Measurements from ENCODE around the gene MYO5B. TPM values are rescaled to one million over a fixed set of nuclear protein-coding genes. Genes with fewer than 3 reads are reported as not detected.

MYO5B gene
- total RNA-seq, 1 donor from 2014 or later, result 1.5 TPM

DNA sequence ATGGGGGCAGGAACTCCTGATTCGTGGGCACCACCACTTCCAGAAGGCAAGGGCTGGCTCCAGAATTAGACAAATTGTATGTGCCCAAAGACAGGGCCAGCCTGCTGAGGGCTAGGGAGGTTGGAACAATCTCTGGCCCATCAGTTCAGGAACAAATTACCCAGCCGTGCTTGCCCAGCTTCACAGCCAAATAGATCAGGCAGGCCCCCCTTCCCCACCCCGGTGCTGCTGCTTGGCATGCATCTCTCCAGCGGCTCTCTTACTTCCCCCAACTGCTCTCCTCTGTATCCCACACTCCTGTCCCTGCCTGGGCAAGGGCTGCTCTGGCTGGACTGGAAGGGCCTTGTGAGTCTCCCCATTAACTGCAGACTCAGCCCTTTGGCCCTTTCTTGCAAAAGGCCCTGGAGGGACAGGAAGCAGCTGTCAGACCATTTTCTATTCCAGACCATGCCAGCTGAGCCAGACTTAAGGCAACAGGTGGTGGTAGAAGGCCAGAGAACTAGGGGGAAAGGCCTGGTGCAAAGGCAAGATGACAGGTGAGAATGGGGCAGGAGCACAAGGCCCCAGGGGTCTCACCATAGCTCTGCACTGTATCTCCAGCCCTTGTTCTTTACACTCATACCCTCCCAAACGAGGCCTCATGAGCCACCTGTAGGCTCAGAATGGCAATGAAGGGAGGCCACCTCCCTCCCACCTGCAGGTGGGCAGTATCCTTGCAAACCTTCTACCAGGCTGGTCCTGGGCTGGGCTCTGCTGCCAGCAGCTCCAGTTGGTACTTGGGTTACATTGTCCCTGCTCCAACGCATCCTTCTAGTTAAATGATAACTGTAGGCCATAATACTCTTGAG lies 350.9 kb downstream of the MYO5B start:
- Mint-ChIP-seq H3K27me3 (ENCODE audit: unreplicated experiment) (peaks cover 15% of the 10 kb centered on the region), H3K36me3 (ENCODE audit: low read depth, unreplicated experiment) (no peaks in the 10 kb centered on the region), H3K4me1 (ENCODE audit: unreplicated experiment) (peaks cover 8% of the 10 kb centered on the region), H3K9me3 (ENCODE audit: unreplicated experiment) (no peaks in the 10 kb centered on the region), H3K4me3 (ENCODE audit: unreplicated experiment) (no peak overlapping the region), H3K27ac (ENCODE audit: unreplicated experiment) (no peak overlapping the region)
- no peak for DNase-seq (ENCODE audit: low spot score)
- TF ChIP-seq CTCF (IDR thresholded peaks at IDR 0.05; ENCODE audit: unreplicated experiment), result no peak

- peaks cover 8% of the 10 kb centered on the region for H3K4me1 Mint-ChIP-seq (ENCODE audit: unreplicated experiment)
- H3K36me3 Mint-ChIP-seq (ENCODE audit: low read depth, unreplicated experiment), result no peaks in the 10 kb centered on the region
- no peak overlapping the region for H3K4me3 Mint-ChIP-seq (ENCODE audit: unreplicated experiment)
- no peak for DNase-seq (ENCODE audit: low spot score)
- no peaks in the 10 kb centered on the region for H3K9me3 Mint-ChIP-seq (ENCODE audit: unreplicated experiment)
- no peak for TF ChIP-seq CTCF (IDR thresholded peaks at IDR 0.05; ENCODE audit: unreplicated experiment)
- peaks cover 9% of the 10 kb centered on the region for H3K27me3 Mint-ChIP-seq (ENCODE audit: unreplicated experiment)
- H3K27ac Mint-ChIP-seq (ENCODE audit: unreplicated experiment), result no peak overlapping the region
These were observed 351.8 kb downstream of the MYO5B start for GRCh38 chr18:49843131-49843530.

GRCh38 chr18:49842656-49843055 lies 352.3 kb downstream of the MYO5B start:
- no peak for TF ChIP-seq CTCF (IDR thresholded peaks at IDR 0.05; ENCODE audit: unreplicated experiment)
- peaks cover 8% of the 10 kb centered on the region for H3K4me1 Mint-ChIP-seq (ENCODE audit: unreplicated experiment)
- peaks cover 9% of the 10 kb centered on the region for H3K27me3 Mint-ChIP-seq (ENCODE audit: unreplicated experiment)
- H3K9me3 Mint-ChIP-seq (ENCODE audit: unreplicated experiment), result no peaks in the 10 kb centered on the region
- no peak overlapping the region for H3K27ac Mint-ChIP-seq (ENCODE audit: unreplicated experiment)
- H3K4me3 Mint-ChIP-seq (ENCODE audit: unreplicated experiment), result no peak overlapping the region
- H3K36me3 Mint-ChIP-seq (ENCODE audit: low read depth, unreplicated experiment), result no peaks in the 10 kb centered on the region
- DNase-seq (ENCODE audit: low spot score), result no peak

- Mint-ChIP-seq H3K9me3 (ENCODE audit: unreplicated experiment) (no peaks in the 10 kb centered on the region), H3K4me1 (ENCODE audit: unreplicated experiment) (peaks cover under 1% of the 10 kb centered on the region), H3K27me3 (ENCODE audit: unreplicated experiment) (peaks cover 7% of the 10 kb centered on the region), H3K27ac (ENCODE audit: unreplicated experiment) (no peak overlapping the region), H3K4me3 (ENCODE audit: unreplicated experiment) (no peak overlapping the region), H3K36me3 (ENCODE audit: low read depth, unreplicated experiment) (no peaks in the 10 kb centered on the region)
- DNase-seq (ENCODE audit: low spot score), result no peak
- TF ChIP-seq CTCF (IDR thresholded peaks at IDR 0.05; ENCODE audit: unreplicated experiment), result no peak
These were observed 353.4 kb downstream of the MYO5B start for GRCh38 chr18:49841236-49842217.
